HepG2 (cell line): ENCODE data around the gene EPC2. TPM values are rescaled to one million over a fixed set of nuclear protein-coding genes. Genes with fewer than 3 reads are reported as not detected.
A peak's percentile ranks its signal among the peaks of the same experiment; 100 is the strongest.

ENCODE experiments used
- ATAC-seq: fragments of 200-7000 bp; cut with Tn5 transposase; 3 replicates; pipeline ENCODE4 v1.9.1; 2020; ENCODE audit warnings: mild to moderate bottlenecking, moderate library complexity
- BruUV-seq: library from RNA; stranded (reverse); fragments of 400-500 nt; replicated peaks from 2 replicates; lab custom pipeline; 2021; lab: Mats Ljungman, UMichigan
- CTCF ChIA-PET: fragments of 300-600 bp; formaldehyde crosslinking; extraction: SDS; loops from one replicate; lab custom pipeline; 2021; ENCODE audit warnings: low total read pairs, inconsistent platforms, low intra/inter-chr PET ratio; lab: Yijun Ruan, JAX
- POLR2A ChIA-PET: fragments of 350-600 bp; sonication (Branson Sonifier 250); formaldehyde crosslinking; loops from one replicate; lab custom pipeline; 2020; ENCODE audit warnings: antibody characterized with exemption, inconsistent platforms; lab: Yijun Ruan, JAX
- DNase-seq: peaks from one replicate; pipeline ENCODE4 v3.0.0-alpha.2; 2015; ENCODE audit warnings: low spot score
- FAIRE-seq: peaks from 3 replicates; lab custom pipeline; 2011; peaks lifted over from hg19 to GRCh38; lab: Jason Lieb, UNC
- H2AFZ ChIP-seq: one replicate; pipeline ENCODE4 v1.6.1; 2011; ENCODE audit warnings: low read length, inconsistent platforms
- H3K27ac ChIP-seq: fragments of 300-600 bp; 3 replicates; pipeline ENCODE4 v1.8.0; 2011; ENCODE audit warnings: mixed run types, mild to moderate bottlenecking, mixed read lengths, low read length, inconsistent platforms; ENCODE audit not compliant: insufficient read depth; ENCODE audit errors: extremely low read length
- H3K27me3 ChIP-seq, 2 experiments: fragments of 200-600 bp in 1 of 2; 2 replicates in 1 of 2; 3 replicates in 1 of 2; pipeline versions ENCODE4 v1.6.0 to v1.8.0; 2011; ENCODE audit warnings: low read length in 2 of 2, mild to moderate bottlenecking in 2 of 2, moderate library complexity in 2 of 2, inconsistent platforms in 1 of 2; ENCODE audit not compliant: insufficient read depth in 2 of 2, control insufficient read depth in 1 of 2
- H3K36me3 ChIP-seq, 2 experiments: fragments of 200-600 bp in 1 of 2; replicated peaks in 1 of 2; 2 replicates in 1 of 2; 3 replicates in 1 of 2; pipeline versions ENCODE4 v1.5.1 to v1.8.0; 2011; ENCODE audit warnings: low read length in 2 of 2, inconsistent platforms in 1 of 2; ENCODE audit not compliant: insufficient read depth in 2 of 2, control insufficient read depth in 1 of 2
- H3K4me1 ChIP-seq: 2 replicates; pipeline ENCODE4 v1.5.1; 2012; ENCODE audit warnings: low read length, inconsistent platforms; ENCODE audit not compliant: insufficient read depth
- H3K4me2 ChIP-seq: 2 replicates; pipeline ENCODE4 v1.6.0; 2011; ENCODE audit warnings: low read depth, low read length, inconsistent platforms
- H3K4me3 ChIP-seq, 3 experiments: fragments of 200-600 bp in 1 of 3; sonication (generic), shearing (Covaris generic) in 1 of 3; replicated peaks in 1 of 3; 2 replicates each; pipeline ENCODE4 v1.5.1; 2011 to 2016; ENCODE audit warnings: low read length in 3 of 3, inconsistent platforms in 2 of 3, low read depth in 2 of 3, mild to moderate bottlenecking in 2 of 3, control low read depth in 1 of 3, mixed read lengths in 1 of 3; ENCODE audit not compliant: insufficient read depth in 1 of 3
- H3K79me2 ChIP-seq: one replicate; pipeline ENCODE4 v1.6.1; 2011; ENCODE audit warnings: low read length, inconsistent platforms; ENCODE audit not compliant: insufficient read depth
- H3K9ac ChIP-seq: 2 replicates; pipeline ENCODE4 v1.6.0; 2011; ENCODE audit warnings: mild to moderate bottlenecking, low read depth, low read length, inconsistent platforms; ENCODE audit not compliant: insufficient read depth
- H3K9me3 ChIP-seq: 2 replicates; pipeline ENCODE4 v1.5.1; 2012; ENCODE audit warnings: mild to moderate bottlenecking, low read length
- H4K20me1 ChIP-seq: 2 replicates; pipeline ENCODE4 v1.6.0; 2011; ENCODE audit warnings: inconsistent platforms, mild to moderate bottlenecking, low read length, moderate library complexity; ENCODE audit not compliant: insufficient read depth
- ATF7-NPFF ChIP-seq: sonication (generic); formaldehyde crosslinking; IDR thresholded peaks from 2 replicates; pipeline ENCODE4 v1.8.1; 2023; ENCODE audit warnings: mild to moderate bottlenecking, low read depth, missing genetic modification reagents, moderate library complexity
- CREB1 ChIP-seq, 2 experiments: fragments of 450-650 bp in 1 of 2; IDR thresholded peaks; 2 replicates each; pipeline ENCODE4 v1.6.1; 2016 to 2017; ENCODE audit warnings: control low read depth in 1 of 2, mild to moderate bottlenecking in 1 of 2, missing compliant biosample characterization in 1 of 2, missing genetic modification characterization in 1 of 2
- IKZF5 ChIP-seq: IDR thresholded peaks from 2 replicates; pipeline ENCODE4 v1.6.1; 2018; ENCODE audit warnings: missing genetic modification reagents, mild to moderate bottlenecking, missing compliant biosample characterization
- IRX3 ChIP-seq: sonication (generic); formaldehyde crosslinking; IDR thresholded peaks from 2 replicates; pipeline ENCODE4 v1.8.1; 2023; ENCODE audit warnings: mild to moderate bottlenecking, low read depth, missing genetic modification reagents, borderline replicate concordance
- KLF13 ChIP-seq: sonication (generic); formaldehyde crosslinking; IDR thresholded peaks from 2 replicates; pipeline ENCODE4 v1.4.0; 2020; ENCODE audit warnings: mild to moderate bottlenecking, missing genetic modification reagents
- SKI ChIP-seq: fragments of 450-650 bp; IDR thresholded peaks from one replicate; pipeline ENCODE4 v1.6.1; 2018; ENCODE audit warnings: mild to moderate bottlenecking; ENCODE audit not compliant: partially characterized antibody
- ZFP37 ChIP-seq: sonication (generic); formaldehyde crosslinking; IDR thresholded peaks from 2 replicates; pipeline ENCODE4 v1.4.0; 2020; ENCODE audit warnings: missing genetic modification reagents, borderline replicate concordance
- ZNF264 ChIP-seq: sonication (generic); formaldehyde crosslinking; IDR thresholded peaks from 2 replicates; pipeline ENCODE4 v1.4.0; 2020; ENCODE audit warnings: missing genetic modification reagents
- ZNF839 ChIP-seq: sonication (generic); formaldehyde crosslinking; IDR thresholded peaks from 2 replicates; pipeline ENCODE4 v1.4.0; 2020; ENCODE audit warnings: missing genetic modification reagents, mild to moderate bottlenecking, borderline replicate concordance
- WGBS: methylation state at CpG from one replicate; pipeline ENCODE4 v1.1.6; 2017; ENCODE audit warnings: low lambda C conversion rate; 5-methylcytosine and 5-hydroxymethylcytosine counted together
- in situ Hi-C: cut with HindIII; loops from 2 replicates; pipeline ENCODE4 v1.10.0; 2017; ENCODE audit warnings: low pct_unique_long_range_greater_than_20kb; ENCODE audit not compliant: extremely low pct_ligation_motif_present
- intact Hi-C: fragments of 100-400 bp; cut with micrococcal nuclease; formaldehyde crosslinking; loops from one replicate; pipeline ENCODE4 v1.10.0; 2022; ENCODE audit not compliant: unreplicated experiment
- polyA plus RNA-seq, 8 experiments: library from polyadenylated mRNA; depleted of rRNA in 3 of 8; stranded (reverse) in 7 of 8; unstranded in 1 of 8; fragments of >200 nt; fragmentation: Illumina TruSeq in 4 of 8; extraction: Trizol in 4 of 8; gene quantifications; 2 replicates each; pipeline versions ENCODE4 v1.2.1 to v1.2.3, GENCODE V29; 2011 to 2016; ENCODE audit warnings: low read depth in 4 of 8, missing spikeins in 1 of 8, mixed read lengths in 1 of 8; ENCODE audit not compliant: insufficient read depth in 1 of 8
- total RNA-seq, 5 experiments: library from RNA; depleted of rRNA; stranded (reverse); fragments of >200 nt; fragmentation: Illumina TruSeq; extraction: Trizol; gene quantifications; 2 replicates each; pipeline ENCODE4 v1.2.3, GENCODE V29; 2016; ENCODE audit warnings: low read depth in 1 of 5
- TF ChIP-seq, protein P1 (sequence below): sonication (generic); formaldehyde crosslinking; IDR thresholded peaks from 2 replicates; pipeline ENCODE4 v1.8.1; 2023; ENCODE audit warnings: missing genetic modification reagents, mild to moderate bottlenecking, borderline replicate concordance
- TF ChIP-seq, protein P2 (sequence below): fragments of 450-650 bp; IDR thresholded peaks from 2 replicates; pipeline ENCODE4 v1.6.1; 2016

The EPC2 gene
- total and polyA plus RNA-seq, 2 of the 13 experiments (the other 11 are each of a cell fraction or from before 2014, with no cell fraction given) = 20.5 to 22.0 TPM

DNA sequence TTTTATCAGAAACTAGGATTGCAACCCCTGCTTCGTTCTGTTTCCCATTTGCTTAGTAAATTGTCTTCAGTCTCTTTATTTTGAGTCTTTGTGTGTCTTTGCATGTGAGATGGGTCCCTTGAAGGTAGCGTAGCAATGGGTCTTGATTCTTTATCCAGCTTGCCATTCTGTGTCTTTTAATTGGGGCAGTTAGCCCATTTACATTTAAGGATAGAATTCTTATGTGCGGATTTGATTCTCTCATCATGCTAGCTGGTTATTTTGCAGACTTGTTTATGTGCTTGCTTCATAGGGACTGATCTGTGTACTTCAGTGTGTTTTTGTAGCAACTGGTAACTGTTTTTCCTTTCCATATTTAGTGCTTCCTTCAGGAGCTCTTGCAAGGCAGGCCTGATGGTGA lies 73.5 kb downstream of the EPC2 start:
- Histone ChIP-seq H4K20me1 (peaks cover 18% of the 10 kb centered on the region), H3K36me3 (peaks cover 0 to 4% of the 10 kb centered on the region in 2 experiments; a peak in 1 of 5 replicates), H3K79me2 (peaks cover 62% of the 10 kb centered on the region), H2AFZ (no peak overlapping the region), H3K4me2 (no peak overlapping the region), H3K27ac (no peak overlapping the region), H3K4me3 (no peak overlapping the region), H3K27me3 (no peaks in the 10 kb centered on the region), H3K9me3 (no peaks in the 10 kb centered on the region), H3K9ac (no peak overlapping the region), H3K4me1 (peaks cover 35% of the 10 kb centered on the region)
- FAIRE-seq = peak; percentile 8
- DNase-seq = no peak
- ATAC-seq = no peak
- in situ Hi-C loops = no loop called here
- POLR2A ChIA-PET = no interaction called here
- WGBS = 77% methylated on average over 3 of the region's 3 CpGs
- BruUV-seq = no TSS peak
- TF ChIP-seq ZFP37 (CRISPR knock-in tag) (no peak), IRX3 (no peak), ZNF839 (CRISPR knock-in tag) (no peak), IKZF5 (no peak), KLF13 (CRISPR knock-in tag) (no peak), CREB1 (IDR thresholded peaks at IDR 0.05) (no peak), CREB1 (CRISPR knock-in tag; IDR thresholded peaks at IDR 0.05) (no peak), SKI (no peak), ZNF264 (CRISPR knock-in tag) (no peak), ATF7-NPFF (CRISPR knock-in tag) (no peak)
- TF ChIP-seq, protein P1, sequence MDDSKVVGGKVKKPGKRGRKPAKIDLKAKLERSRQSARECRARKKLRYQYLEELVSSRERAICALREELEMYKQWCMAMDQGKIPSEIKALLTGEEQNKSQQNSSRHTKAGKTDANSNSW = no peak
- TF ChIP-seq, protein P2, sequence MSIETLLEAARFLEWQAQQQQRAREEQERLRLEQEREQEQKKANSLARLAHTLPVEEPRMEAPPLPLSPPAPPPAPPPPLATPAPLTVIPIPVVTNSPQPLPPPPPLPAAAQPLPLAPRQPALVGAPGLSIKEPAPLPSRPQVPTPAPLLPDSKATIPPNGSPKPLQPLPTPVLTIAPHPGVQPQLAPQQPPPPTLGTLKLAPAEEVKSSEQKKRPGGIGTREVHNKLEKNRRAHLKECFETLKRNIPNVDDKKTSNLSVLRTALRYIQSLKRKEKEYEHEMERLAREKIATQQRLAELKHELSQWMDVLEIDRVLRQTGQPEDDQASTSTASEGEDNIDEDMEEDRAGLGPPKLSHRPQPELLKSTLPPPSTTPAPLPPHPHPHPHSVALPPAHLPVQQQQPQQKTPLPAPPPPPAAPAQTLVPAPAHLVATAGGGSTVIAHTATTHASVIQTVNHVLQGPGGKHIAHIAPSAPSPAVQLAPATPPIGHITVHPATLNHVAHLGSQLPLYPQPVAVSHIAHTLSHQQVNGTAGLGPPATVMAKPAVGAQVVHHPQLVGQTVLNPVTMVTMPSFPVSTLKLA = no peak
- intact Hi-C loops = no loop called here
- CTCF ChIA-PET = no interaction called here
